ENCODE data around the gene HSPA1L. TPM values are rescaled to one million over a fixed set of nuclear protein-coding genes. Genes with fewer than 3 reads are reported as not detected.
"Not testable (repeated sequence)": the region's sequence is repeated elsewhere in the genome, so short reads cannot be mapped to it uniquely, and the experiment has no call there.

The HSPA1L gene
- total RNA-seq, result 1 to 10 TPM; 1.3 to 1.9 (median 1.6) TPM

DNA sequence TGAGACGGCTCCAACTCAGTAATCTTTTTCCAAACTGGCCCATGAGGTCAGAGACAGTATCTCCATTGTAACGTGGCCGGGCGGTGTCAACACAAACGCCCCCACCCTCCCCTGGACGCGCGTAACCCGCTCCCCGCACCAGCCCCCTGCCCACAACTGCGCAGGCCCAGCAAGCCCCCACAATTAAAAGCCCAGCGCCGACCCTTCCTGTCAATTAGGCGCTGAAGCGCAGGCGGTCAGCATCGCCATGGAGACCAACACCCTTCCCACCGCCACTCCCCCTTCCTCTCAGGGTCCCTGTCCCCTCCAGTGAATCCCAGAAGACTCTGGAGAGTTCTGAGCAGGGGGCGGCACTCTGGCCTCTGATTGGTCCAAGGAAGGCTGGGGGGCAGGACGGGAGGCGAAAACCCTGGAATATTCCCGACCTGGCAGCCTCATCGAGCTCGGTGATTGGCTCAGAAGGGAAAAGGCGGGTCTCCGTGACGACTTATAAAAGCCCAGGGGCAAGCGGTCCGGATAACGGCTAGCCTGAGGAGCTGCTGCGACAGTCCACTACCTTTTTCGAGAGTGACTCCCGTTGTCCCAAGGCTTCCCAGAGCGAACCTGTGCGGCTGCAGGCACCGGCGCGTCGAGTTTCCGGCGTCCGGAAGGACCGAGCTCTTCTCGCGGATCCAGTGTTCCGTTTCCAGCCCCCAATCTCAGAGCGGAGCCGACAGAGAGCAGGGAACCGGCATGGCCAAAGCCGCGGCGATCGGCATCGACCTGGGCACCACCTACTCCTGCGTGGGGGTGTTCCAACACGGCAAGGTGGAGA, at the start of gene HSPA1L, which contains the start of gene HSPA1A:
TSS of gene HSPA1L (minus strand) at position 259 of the 814 bp plus-strand sequence. CDS start 3,311 bp downstream, outside the sequence.
TSS of gene HSPA1A (plus strand) at position 519 of the 814 bp plus-strand sequence. CDS start at position 733, 214 bp downstream.
- DNase-seq (ENCODE audit: low spot score in 2 of 2), result peak; percentile 95 to 97
- peaks cover 0 to 5% of the 10 kb centered on the region in 2 donors for H3K4me1 ChIP-seq
- no peaks in the 10 kb centered on the region for H3K36me3 ChIP-seq
- H3K4me3 ChIP-seq, result peak within 1 kb of the TSS; percentile 57 to 75 (median 64)
- no peaks in the 10 kb centered on the region for H3K9me3 ChIP-seq
- intact Hi-C loops (cut with DNase I; ENCODE audit: low total_unique reads), result no loop called here
- TF ChIP-seq POLR2A (IDR thresholded peaks at IDR 0.05) (peak; percentile 99), POLR2AphosphoS5 (IDR thresholded peaks at IDR 0.05) (peak; percentile 100)
- TF ChIP-seq, protein P1, sequence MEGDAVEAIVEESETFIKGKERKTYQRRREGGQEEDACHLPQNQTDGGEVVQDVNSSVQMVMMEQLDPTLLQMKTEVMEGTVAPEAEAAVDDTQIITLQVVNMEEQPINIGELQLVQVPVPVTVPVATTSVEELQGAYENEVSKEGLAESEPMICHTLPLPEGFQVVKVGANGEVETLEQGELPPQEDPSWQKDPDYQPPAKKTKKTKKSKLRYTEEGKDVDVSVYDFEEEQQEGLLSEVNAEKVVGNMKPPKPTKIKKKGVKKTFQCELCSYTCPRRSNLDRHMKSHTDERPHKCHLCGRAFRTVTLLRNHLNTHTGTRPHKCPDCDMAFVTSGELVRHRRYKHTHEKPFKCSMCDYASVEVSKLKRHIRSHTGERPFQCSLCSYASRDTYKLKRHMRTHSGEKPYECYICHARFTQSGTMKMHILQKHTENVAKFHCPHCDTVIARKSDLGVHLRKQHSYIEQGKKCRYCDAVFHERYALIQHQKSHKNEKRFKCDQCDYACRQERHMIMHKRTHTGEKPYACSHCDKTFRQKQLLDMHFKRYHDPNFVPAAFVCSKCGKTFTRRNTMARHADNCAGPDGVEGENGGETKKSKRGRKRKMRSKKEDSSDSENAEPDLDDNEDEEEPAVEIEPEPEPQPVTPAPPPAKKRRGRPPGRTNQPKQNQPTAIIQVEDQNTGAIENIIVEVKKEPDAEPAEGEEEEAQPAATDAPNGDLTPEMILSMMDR (IDR thresholded peaks at IDR 0.05), result no peak
- H3K27me3 ChIP-seq, result no peaks in the 10 kb centered on the region
- peak within 1 kb of the TSS; percentile 99 to 100 for H3K27ac ChIP-seq

- peaks cover 5 to 6% of the 10 kb centered on the region in 2 donors for H3K4me1 ChIP-seq
- H3K27ac ChIP-seq, result no peak overlapping the region
- H3K36me3 ChIP-seq, result no peaks in the 10 kb centered on the region
- TF ChIP-seq, protein P1 (IDR thresholded peaks at IDR 0.05), result no peak
- TF ChIP-seq POLR2AphosphoS5 (IDR thresholded peaks at IDR 0.05) (no peak), POLR2A (IDR thresholded peaks at IDR 0.05) (no peak)
- H3K9me3 ChIP-seq, result no peaks in the 10 kb centered on the region
- H3K27me3 ChIP-seq, result no peaks in the 10 kb centered on the region
- H3K4me3 ChIP-seq, result no peak overlapping the region
- intact Hi-C loops (cut with DNase I; ENCODE audit: low total_unique reads), result no loop called here
- no peak for DNase-seq (ENCODE audit: low spot score in 2 of 2)
Observed at GRCh38 chr6:31864818-31865204, 49.7 kb upstream of the HSPA1L start.

GRCh38 chr6:31864123-31864562, 49.1 kb upstream of the HSPA1L start:
- Histone ChIP-seq H3K4me3 (peak overlapping the region; percentile 72 to 99 (median 82)), H3K27ac (peak overlapping the region; percentile 20 to 94)
- H3K36me3 ChIP-seq; H3K9me3 ChIP-seq; H3K27me3 ChIP-seq; DNase-seq (ENCODE audit: low spot score in 2 of 2); H3K4me1 ChIP-seq; intact Hi-C loops (cut with DNase I; ENCODE audit: low total_unique reads): not testable (repeated sequence)

DNA sequence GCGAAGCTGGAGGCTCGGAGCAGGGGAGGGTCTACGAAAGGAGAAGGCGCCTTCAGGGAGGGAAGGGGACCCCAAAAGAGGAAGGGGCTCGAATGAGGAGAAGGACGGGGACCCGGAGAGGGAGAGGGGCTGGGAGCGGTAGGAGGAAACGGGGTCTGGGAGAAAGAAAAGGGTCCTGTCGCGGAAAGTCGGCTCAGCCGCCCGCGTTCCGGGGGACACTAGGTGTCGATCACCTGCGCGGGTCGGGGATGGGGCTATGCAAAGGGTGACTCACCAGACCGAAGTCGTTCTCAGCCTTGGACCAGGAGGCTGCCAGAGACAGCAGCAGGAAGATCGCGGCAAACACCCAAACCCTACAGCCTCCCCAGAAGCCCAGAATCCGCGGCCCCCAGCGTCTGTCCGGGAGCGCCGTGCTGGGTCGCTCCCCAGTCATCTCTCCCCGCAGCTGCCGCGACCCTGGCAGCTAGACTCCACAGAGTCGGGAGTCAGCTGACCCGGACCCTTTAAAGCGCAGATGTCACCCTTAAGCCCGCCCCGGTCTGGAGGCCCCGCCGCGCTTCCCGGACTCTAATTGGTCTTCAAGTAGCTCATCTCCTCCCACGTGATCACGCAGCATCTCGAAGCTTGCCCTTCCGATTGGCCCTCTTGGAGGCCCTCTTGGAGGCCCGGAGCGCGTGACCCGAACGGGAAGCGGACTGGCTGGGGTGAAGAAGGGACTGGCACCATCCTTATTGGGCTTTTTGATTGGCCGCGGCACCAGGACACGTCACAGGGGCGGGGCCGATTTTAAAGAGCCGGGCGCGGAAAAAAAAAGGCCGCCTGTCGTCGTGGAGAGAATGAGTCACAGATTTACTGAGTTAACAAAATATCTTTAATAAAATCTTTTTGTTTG, 47.5 kb upstream of the HSPA1L start, which contains the start of gene NEU1:
TSS of gene NEU1 (minus strand) at position 478 of the 892 bp plus-strand sequence. CDS start at position 433, 45 bp downstream.
- TF ChIP-seq POLR2AphosphoS5 (IDR thresholded peaks at IDR 0.05) (peak; percentile 90 to 97 (median 93)), POLR2A (IDR thresholded peaks at IDR 0.05) (peak; percentile 96)
- TF ChIP-seq, protein P1 (IDR thresholded peaks at IDR 0.05), result no peak

GRCh38 chr6:31861919-31862343, 46.8 kb upstream of the HSPA1L start:
- H3K27ac ChIP-seq, result peak overlapping the region; percentile 94 to 96
- TF ChIP-seq POLR2AphosphoS5 (IDR thresholded peaks at IDR 0.05), result no peak
- TF ChIP-seq POLR2A (IDR thresholded peaks at IDR 0.05), result no peak
- TF ChIP-seq, protein P1 (IDR thresholded peaks at IDR 0.05), result no peak

More for the DNA sequence above, 47.5 kb upstream of the HSPA1L start, which contains the start of gene NEU1:
- Histone ChIP-seq H3K4me3 (peak within 1 kb of the TSS; percentile 72 to 99 (median 82)), H3K36me3 (no peaks in the 10 kb centered on the region), H3K27ac (peak within 1 kb of the TSS; percentile 94 to 96), H3K27me3 (no peaks in the 10 kb centered on the region), H3K4me1 (peaks cover 5 to 6% of the 10 kb centered on the region in 2 donors), H3K9me3 (no peaks in the 10 kb centered on the region)
- DNase-seq (ENCODE audit: low spot score in 2 of 2), result peak; percentile 99 to 100
- intact Hi-C loops (cut with DNase I; ENCODE audit: low total_unique reads), result no loop called here

More at GRCh38 chr6:31861919-31862343, 46.8 kb upstream of the HSPA1L start:
- intact Hi-C loops (cut with DNase I; ENCODE audit: low total_unique reads), result no loop called here
- Histone ChIP-seq H3K36me3 (no peaks in the 10 kb centered on the region), H3K4me1 (peaks cover 5 to 6% of the 10 kb centered on the region in 2 donors), H3K9me3 (no peaks in the 10 kb centered on the region), H3K27me3 (no peaks in the 10 kb centered on the region), H3K4me3 (peak overlapping the region; percentile 72 to 99 (median 82))
- DNase-seq (ENCODE audit: low spot score in 2 of 2), result no peak

All from breast epithelium (tissue), 4 donors.